ENCODE measurements around the gene KCMF1.

- TF ChIP-seq CTCF (IDR thresholded peaks at IDR 0.05; ENCODE audit: low read depth, low read length, missing input control): no peak
- TF ChIP-seq HNF4G (IDR thresholded peaks at IDR 0.05): no peak
- no peak for TF ChIP-seq REST (IDR thresholded peaks at IDR 0.05)
- no peak for TF ChIP-seq ATF3 (IDR thresholded peaks at IDR 0.05)
Measured at GRCh38 chr2:84923009-84923408, 48.0 kb upstream of the KCMF1 start.
